NCI-H82 treated with DMSO at 0.1 percent for 48 hours (cell line): ENCODE data around the gene CACNA1B.

Experiments used
- DNase-seq: peaks from one replicate; lab custom pipeline; 2025; ENCODE audit not compliant: unreplicated experiment; lab: John Stamatoyannopoulos, UW

The CACNA1B gene

DNA sequence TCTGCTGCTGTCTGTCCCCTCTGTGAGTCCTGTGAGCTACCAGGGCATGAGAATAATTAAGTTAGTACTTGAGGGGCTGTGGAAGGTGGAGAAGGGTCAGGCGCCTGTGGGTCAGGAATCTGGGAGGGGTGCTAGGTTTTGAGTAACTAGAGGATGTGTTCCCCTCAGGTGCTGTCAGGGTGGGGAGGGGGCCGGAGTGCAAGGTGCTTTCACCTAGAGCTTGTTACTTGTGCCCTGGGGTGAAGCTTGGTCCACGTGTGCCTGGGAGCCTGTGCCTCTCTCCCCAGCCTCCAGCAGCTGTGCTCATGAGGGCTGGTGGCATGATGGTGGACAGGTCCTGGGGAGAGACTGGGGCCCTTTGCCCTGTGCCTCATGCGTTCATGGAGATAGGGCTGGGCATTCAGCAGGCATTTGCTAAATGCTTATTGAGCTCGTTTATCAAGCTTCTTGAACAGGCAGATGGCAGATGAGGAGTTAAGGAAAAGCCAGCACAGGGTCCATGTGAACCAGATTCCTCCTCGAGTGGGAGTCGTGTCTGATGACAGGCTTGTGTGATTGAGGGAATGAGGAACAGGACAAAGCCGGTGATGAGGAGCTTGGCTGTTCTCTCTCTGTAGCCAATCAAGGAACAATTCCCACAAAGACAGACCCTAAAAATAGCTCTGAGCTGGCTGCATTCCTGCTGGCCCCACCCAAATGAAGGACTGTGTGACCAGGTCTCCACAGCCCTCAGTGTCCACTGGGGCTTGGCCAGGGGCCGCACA is 40.9 kb downstream of the CACNA1B start:
- DNase-seq = no peak

DNA sequence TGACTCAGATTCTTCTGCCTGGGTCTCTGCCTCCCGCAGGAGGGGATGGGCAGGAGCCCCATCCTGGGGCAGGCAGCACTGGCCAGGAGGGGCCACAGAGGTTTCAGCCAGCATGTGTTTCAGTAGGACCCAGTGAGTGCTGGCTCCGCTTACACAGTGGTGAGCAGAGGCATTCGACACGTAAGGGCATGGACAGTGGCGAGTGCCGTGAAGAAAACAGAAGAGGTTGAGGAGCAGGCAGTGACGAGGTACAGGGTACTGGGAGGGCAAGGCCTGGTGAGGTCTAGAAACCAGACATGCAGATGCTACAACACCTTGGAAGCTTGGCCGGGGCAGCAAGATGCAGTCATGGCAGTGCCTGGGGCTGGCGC is 41.5 kb downstream of the CACNA1B start:
- no peak for DNase-seq

DNA sequence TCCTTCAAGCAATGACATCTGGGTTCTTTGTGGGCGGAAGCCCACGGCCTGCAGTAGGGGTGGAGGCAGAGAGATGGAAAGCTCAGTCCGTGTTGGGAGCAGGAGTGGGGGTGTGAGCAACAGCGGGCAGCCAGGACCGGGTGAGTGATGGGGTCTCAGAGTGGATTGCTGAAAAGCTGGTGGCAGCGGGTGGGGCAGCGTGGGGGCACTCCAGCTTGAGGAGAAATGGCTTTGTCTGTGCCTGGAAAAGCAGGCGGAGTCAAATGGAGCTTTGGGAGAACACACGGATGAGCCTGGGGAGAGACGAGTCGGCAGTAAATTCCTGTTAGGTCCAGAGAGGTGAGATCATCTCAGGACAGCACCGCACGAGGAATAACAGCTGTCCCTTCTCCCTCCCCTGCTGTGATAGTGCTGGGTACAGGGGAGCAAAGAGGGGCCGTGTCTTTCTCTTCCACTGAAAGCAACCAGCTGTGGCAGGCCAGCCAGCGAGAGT is 42.1 kb downstream of the CACNA1B start:
- DNase-seq = no peak

DNA sequence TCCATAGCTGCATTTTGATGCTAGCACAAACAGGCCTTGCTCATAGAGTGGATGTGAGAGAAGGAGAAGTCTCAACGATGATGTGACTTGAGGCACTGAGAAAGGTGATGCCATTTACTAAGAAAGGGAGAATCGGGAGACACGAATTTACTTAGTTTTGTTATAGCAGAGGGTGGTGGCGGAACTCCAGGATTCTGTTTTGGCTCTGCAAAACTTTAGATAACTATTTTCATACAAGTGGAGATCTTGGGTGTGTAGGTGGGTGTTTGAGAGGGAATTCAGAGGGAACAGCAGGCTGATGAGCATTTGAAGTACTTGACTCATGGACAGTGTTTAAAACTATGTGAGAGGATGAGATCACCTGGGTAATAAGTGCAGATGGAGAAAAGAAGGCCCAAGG is 43.2 kb downstream of the CACNA1B start:
- DNase-seq = no peak

DNA sequence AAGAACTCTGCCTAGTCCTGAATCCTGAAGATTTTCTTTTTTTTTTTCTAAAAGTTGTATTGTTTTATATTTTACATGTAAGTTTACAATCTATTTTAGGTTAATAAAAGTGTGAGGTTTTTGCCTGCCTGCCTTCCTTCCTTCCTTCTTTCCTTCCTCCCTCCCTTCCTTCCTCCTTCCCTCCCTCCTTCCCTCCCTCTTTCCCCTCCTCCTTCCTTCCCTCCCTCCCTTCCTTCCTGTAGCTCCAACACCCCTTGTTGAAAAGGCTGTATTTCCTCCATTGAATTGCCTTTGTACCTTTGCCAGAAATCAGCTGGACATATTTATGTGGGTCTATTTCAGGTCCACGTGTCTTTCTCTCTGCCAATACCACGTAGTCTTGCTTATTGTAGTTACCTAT is 46.6 kb downstream of the CACNA1B start:
- DNase-seq = no peak

DNA sequence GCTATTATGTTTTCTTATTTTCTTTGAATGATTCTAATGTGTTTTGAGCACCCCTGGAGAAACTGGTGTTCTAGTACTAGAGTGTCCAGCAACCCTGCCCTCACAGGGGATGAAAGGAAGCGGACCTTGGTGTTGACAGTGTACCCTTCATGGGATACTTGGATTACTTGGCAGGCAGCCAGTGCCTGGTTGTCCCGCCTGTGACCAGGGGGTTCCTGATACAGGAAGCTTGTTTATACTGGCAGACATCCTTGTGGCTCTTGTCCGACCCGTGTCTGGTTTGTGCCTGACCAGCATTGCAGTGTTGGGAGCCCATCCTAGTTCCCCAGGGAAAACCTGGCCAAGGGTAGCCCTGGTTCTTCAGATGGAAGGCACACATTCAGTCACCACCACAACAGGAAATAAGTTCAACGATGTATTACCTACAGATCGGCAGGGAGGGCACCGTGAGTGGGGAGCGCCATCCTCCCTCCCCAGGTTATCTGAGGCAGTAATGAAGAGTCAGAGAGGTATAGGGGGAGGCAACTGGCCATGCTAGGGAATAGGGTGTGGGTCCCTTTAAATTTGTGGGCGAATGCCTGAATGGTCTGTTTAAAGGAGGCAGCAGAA is 47.3 kb downstream of the CACNA1B start:
- DNase-seq = no peak

DNA sequence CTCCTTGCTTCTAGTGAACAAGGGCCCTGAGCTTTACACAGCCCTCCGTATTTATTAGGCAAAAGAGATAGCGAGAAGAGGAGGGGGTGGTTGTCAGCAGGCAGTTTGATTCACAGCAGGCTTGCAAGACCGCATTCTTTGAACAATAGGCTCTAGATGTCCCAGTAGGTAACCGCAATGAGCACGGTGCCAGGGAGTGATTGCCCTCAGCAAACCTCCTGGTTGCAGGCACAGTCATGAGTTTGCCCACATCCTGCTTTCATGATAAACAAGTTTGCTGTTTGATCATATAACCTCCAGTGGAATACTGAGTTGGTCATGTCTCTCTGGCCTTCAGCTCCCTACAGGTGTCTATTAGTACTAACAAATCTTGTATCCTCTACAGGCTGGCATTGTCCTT is 66.1 kb downstream of the CACNA1B start:
- DNase-seq = no peak

DNA sequence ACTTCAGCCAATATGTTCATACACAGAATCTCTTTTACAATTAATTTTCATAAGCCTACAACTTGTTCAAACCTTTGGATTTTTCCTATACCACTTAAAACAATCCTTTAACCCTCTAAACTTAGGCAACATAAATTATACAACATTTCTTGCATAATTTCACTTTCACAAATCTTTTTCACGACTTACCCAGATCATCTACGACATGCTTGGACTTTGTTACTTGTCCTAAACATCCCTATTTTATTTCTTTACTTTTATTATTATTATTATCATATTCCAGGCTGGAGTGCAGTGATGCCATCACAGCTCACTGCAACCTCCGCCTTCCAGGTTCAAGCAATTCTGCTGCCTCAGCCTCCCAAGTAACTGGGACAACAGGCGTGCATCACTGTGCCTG is 68.0 kb downstream of the CACNA1B start:
- DNase-seq = no peak

DNA sequence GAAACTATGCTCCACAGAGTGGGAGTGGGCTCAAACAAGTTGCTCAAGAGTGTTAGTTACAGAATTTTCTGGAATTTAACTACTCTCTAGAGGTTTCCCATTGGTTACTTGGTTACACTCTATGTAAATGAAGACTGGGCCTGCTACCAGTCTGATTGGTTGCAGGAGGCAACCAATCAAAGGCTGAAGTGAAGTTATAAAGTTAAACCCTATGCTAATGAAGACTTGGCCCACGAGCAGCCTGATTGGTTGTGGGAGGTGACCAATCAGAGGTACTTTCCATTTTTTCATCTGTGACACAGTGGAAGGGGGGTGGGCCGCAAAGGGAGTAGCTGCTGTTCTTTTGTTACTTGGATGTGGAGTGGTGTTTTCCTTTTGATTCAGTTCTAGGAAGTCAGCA is 69.4 kb downstream of the CACNA1B start:
- DNase-seq = no peak

DNA sequence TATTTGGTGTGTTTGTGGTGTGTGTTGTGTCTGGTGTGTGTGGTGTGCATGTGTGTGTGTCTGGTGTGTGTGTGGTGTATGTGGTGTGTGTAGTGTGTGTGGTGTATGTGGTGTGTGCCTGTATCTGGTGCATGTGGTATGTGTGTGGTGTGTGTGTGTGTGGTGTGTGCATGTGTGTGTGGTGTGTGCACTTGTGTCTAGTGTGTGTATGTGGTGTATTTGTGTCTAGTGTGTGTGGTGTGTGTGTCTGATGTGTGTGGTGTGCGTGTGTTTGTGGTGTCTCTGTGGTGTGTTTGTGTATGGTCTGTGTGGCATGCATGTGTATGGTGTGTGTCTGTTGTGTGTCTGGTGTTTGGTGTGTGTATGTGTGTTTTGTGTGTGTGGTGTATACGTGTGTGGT is 71.1 kb downstream of the CACNA1B start:
- DNase-seq = no peak

DNA sequence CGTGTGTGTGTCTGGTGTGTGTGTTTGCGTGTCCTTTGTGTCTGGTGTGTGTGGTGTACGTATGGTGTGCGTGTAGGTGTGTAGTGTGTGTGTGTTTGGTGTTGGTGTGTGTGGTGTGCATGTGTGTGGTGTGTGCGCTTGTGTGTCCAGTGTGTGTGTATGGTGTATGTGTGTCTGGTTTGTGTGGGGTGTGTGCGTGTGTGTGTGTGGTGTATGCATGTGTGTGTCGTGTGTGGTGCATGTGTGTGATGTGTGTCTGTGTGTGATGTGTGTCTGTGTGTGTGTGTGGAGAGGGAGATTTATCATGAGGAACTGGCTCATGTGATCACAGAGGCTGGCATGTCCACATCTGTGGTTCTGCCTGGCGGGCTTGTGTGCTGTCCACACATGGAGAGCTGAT is 71.7 kb downstream of the CACNA1B start:
- no peak for DNase-seq

DNA sequence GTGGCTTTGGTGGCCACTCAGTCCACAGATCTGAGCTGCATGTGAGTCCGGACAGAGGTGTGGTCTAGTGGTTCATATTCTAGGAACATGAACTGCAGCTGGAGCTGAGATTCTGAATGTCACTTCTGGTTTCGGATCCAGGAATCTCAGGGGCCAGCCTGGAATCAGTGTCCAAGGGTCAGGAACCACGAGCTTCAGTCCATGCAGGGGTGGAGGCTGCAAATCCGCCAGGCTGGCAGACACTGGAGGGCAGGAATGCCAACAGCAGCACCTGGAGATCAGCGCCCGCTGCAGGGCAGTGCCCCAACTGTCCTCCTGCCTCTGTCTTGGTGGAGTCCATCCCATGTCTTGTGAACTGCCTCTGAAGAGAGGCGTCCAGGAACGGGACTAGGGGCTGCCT is 73.5 kb downstream of the CACNA1B start:
- DNase-seq = no peak

DNA sequence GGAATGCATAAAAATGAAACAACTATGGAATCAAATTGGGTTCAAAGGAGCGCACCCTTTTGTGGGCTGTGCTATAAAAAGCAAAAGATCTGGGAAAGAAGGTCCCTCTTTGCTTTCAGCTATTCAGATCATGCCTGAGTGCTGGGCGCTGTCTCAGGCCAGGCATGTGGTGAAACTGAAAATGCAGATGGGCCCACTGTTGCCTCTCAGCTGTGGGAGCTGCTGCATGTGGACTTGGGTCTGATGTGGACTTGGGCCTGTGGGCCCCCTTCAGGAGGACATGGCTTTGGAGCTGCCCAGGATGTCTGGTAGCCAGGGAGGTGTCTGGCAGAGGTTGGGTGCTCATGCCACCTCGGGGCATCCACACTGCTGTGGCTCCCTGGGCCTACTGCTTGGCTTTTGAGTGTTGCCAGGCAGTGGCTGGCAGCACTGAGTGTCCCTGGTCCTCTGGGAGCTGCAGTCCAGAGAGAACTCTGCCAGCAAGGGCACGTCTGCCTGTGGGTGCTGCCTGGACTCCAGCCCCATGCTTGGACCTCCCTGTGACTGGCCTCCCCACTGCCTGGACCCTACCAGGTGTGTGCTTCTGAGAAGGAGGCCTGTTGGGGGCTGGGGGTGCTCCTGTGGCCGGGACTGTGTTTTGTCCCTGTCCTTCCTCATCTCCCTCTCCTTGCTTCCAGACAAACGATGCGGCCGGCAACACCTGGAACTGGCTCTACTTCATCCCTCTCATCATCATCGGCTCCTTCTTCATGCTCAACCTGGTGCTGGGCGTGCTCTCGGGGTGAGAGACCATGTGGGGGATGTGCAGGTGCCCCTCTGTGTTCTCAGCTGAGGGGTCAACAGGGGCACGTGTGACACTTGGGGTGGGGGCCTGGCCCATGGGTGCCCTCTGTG is 74.3 kb downstream of the CACNA1B start:
- DNase-seq = no peak

DNA sequence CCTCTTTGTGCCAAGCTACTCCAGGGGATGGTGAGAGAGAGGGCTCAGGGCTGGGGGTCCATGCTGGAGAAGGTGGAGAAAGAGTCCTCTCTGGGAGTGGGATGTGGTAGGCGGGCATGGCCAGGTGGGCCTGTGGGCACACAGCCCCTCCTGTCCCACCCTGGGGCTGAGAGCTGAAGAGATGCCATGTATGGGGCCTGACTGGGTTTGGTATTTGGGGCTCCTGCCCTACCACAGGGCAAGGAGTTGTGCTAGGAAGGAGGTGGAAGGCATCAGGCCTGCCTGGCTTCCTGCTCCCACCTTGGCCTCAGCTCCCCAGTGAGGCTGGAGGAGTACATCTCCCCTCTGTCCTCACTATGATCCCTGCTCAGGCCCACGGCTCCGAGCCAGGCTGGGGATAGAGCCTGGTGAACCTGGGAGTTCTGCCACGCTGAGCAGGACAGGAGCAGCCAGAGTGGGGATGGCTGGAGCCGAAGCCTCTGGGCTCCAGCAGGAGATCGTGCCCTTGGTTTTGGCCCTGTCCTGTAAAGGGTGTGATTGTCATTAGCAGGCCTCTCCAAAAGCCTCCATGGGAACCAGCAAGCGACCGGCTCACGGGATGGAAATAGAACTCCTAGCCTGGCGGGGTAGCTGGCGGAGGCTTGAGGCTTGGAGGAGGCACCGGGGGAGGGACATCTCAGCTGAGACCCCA is 75.5 kb downstream of the CACNA1B start:
- no peak for DNase-seq

DNA sequence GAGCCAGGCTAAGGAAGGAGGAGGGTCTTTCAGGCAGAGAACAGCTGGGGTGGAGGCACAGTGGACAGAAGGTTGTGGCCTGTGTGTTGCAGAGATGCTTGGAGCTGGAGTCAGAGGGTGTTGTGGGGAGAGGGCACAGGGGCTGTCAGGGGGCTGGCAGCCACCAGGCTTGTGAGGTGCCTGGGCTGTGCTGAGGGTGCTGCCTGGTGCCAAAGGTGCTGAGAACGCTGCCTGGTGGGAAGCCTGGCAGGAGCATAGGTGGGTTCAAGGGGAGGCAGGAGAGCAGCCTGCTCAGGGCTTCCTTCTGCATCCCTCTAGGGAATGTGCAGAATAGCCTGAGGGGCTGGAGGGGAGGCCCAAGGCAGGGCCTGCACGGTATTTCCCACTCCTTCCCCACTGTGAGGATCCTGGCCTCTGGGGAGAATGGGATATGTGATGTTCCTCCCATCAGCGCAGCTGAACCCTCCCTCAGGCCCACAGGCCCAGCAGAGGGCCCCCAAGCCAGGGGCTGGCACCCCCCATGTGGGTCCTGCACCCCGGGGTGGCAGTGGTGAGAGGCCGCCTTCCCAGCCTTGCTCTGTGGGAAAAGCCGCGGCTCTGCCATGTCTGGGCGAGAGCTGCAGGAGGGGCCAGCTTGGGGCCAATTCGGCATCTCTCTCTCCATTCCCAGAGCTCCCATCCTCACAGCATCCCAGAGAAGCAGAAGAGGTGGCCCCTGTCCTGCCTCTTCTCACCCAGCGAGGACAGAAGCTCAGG is 76.3 kb downstream of the CACNA1B start:
- DNase-seq = no peak

DNA sequence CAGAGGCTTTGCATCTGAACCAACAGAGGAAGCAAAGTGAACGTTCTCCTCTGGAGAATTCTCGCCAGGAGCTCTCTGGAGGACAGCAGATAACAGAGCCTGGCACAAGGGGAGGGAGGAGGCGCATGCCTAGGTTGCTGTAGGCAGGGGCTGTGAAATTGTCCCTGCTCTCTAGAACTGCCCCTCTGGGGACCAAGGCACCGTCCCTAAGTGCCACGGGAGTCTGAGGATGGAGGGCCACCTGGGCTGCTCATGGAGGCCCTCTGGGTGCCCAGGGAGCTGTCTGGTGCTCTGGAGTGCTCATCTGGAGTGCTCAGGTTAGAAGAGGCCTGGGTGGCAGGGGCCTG is 77.6 kb downstream of the CACNA1B start:
- no peak for DNase-seq

DNA sequence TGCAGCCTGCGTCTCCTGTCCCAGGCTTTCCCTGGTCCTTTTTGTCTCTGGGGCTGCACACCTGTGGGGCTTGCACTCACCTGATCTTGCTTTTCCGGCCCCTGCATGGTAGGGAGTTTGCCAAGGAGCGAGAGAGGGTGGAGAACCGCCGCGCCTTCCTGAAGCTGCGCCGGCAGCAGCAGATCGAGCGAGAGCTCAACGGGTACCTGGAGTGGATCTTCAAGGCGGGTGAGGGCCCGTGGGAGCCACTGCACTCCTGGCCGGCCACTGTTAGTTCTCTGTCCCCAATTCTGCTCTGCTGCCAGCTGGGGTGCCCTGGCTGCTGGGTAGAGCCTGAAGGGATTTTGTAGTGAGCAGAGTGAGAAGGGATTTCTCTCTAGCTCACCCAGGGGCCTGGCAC is 78.0 kb downstream of the CACNA1B start:
- no peak for DNase-seq

DNA sequence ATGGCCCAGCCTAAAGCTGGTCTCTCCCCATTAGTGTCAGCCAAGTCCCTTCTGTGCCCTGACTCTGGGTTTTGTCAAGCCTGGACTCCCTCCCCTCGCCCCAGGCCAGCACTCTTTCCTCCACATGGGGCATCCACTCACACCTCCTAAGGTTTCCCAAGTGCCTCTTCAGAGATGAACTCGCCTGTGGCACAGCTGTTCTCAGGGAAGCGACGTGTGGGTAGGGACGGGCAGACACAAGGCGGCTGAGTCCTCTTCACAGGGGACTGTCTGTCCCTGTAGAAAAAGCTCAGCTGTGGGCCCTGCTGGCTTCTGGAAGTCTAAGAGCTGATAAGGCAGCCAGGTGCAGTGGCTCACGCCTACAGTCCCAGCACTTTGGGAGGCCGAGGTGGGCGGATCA is 78.5 kb downstream of the CACNA1B start:
- no peak for DNase-seq

DNA sequence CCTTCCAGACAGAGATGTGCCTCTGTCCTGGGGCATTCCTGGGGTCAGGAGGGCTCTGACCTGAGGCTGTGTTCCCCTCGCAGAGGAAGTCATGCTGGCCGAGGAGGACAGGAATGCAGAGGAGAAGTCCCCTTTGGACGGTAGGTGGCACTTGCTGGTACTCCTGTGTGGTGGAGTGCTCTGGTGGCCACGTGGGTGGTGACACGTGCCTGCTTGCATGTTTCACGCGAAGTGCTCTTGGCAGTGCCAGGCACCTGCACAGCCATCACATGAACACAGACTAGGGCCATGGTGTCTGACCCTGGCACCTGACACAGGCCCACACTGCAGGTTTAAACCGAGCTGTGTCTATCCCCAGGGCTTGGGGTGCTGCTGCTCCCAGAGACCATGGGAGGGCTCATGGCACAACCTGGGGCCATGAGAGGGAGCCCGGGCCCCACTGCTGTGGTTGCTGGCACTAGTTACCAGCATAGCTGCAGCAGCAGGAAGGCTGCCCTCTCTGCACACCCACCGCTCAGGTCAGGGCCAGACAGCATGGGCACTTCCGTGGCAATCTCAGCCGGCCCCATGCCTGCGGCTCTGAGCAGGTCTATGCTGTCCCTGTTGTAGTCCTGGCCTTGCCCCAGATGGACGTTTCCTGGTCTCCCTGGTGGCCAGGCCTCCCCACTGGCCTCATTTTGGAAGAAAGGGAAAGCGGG is 79.3 kb downstream of the CACNA1B start:
- no peak for DNase-seq
